Pancreas (tissue), 10 donors: Measurements from ENCODE around the gene GLMP. TPM values are rescaled to one million over a fixed set of nuclear protein-coding genes. Genes with fewer than 3 reads are reported as not detected.
A peak's percentile ranks its signal among the peaks of the same experiment; 100 is the strongest.

Experiments
- ATAC-seq, 4 donors: fragments of 200-7000 bp; cut with Tn5 transposase; one replicate each; pipeline versions ENCODE4 v1.8.0 to v1.9.1; 2020; ENCODE audit warnings: mild to moderate bottlenecking in 4 of 4, moderate library complexity in 4 of 4
- DNase-seq, 6 donors: peaks; one replicate each; pipeline ENCODE4 v3.0.0-alpha.2; 2020
- FAIRE-seq: peaks from 2 replicates; lab custom pipeline; 2012; peaks lifted over from hg19 to GRCh38; lab: Jason Lieb, UNC
- H3K27ac ChIP-seq, 4 donors: fragments of 200-600 bp; sonication (generic); 1 replicate in 3 of 4; 2 replicates in 1 of 4; pipeline versions ENCODE4 v1.5.0 to v1.8.0; 2020
- H3K27me3 ChIP-seq, 4 donors: fragments of 200-600 bp; one replicate each; pipeline ENCODE4 v1.8.0; 2021
- H3K36me3 ChIP-seq, 3 donors: fragments of 200-600 bp; sonication (generic) in 1 of 3; one replicate each; pipeline versions ENCODE4 v1.5.0 to v1.8.0; 2020 to 2021
- H3K4me1 ChIP-seq, 3 donors: fragments of 200-600 bp; one replicate each; pipeline ENCODE4 v1.8.0; 2021
- H3K4me3 ChIP-seq, 4 donors: fragments of 200-600 bp; sonication (generic) in 2 of 4; one replicate each; pipeline versions ENCODE4 v1.5.0 to v1.8.0; 2020 to 2021
- H3K9me3 ChIP-seq, 4 donors: fragments of 200-600 bp; one replicate each; pipeline ENCODE4 v1.8.0; 2021
- CTCF ChIP-seq, 4 donors: fragments of 200-600 bp; sonication (generic) in 3 of 4; IDR thresholded peaks; one replicate each; pipeline versions ENCODE4 v1.5.0 to v1.8.0; 2021; ENCODE audit warnings: antibody characterized with exemption in 4 of 4
- WGBS, 2 donors: extraction: QIAGEN DNeasy Blood & Tissue Kit; methylation state at CpG; one replicate each; pipeline ENCODE4 v1.1.7; 2013; 5-methylcytosine and 5-hydroxymethylcytosine counted together
- intact Hi-C, 3 donors: fragments of 100-400 bp; cut with DNase I; formaldehyde crosslinking; loops; one replicate each; pipeline versions ENCODE4 v1.11.1 to v1.14.2; 2022
- polyA plus RNA-seq, 2 donors: library from polyadenylated mRNA; stranded (reverse); fragments of 200-250 nt; gene quantifications; one replicate each; pipeline ENCODE4 v1.2.3, GENCODE V29; 2013
- total RNA-seq, 6 donors: library from RNA; stranded (reverse); fragmentation: NEBNext Ultra II Directional in 4 of 6; extraction: Animal tissue kit (Norgen Biotek cat#: 25700) in 4 of 6; gene quantifications; one replicate each; pipeline versions ENCODE4 v1.2.1 to v1.2.4, GENCODE V29; 2021 to 2023
- donor health status: healthy with polysubstance abuse.
- donor health status: DM: no; HTN: no; CAD: no; lungs with moderate emphysema.
- donor health status: DM: no; HTN: no; CAD: no.
- donor health status: control.
- donor health status: control.
- donor health status: Bipolar disorder and iron deficiency.
- donor health status: DM: yes; HTN: yes; CAD: no.
- donor health status: DM: no; HTN: no; CAD: no.
- donor health status: DM: no; HTN: no; CAD: no.
- donor health status: DM: yes; HTN: yes; CAD: no.

GLMP gene
- total and polyA plus RNA-seq, 8 donors: 11.1 to 32.5 (median 23.0) TPM

DNA sequence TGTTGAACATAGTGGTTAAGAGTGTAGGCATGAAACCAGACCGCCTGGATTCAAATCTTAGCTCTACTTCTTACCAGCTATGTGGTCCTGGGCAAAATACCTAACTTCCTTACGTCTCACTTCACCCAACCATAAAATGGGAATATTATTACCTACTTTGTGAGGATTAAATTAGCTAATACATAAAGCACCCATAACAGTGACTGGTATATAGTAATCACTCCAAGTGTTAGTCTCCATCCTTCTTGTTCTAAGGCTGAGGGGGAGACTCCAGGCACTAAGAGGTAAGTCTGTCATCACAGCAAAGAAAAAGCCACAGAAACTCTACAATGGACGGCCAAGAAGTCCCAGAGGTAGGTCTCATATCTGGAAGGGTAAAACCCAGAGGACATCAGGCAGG, 15.6 kb downstream of the GLMP start:
- Histone ChIP-seq H3K9me3 (no peaks in the 10 kb centered on the region), H3K4me3 (no peak overlapping the region), H3K4me1 (peaks cover 6 to 16% (median 8%) of the 10 kb centered on the region in 3 donors), H3K27ac (no peak overlapping the region), H3K36me3 (peaks cover 0 to 25% (median 11%) of the 10 kb centered on the region in 3 donors), H3K27me3 (no peaks in the 10 kb centered on the region)
- FAIRE-seq: no peak
- no peak for ATAC-seq
- intact Hi-C loops: no loop called here
- WGBS, 2 donors: 88 to 93% methylated on average over 3 of the region's 3 CpGs
- no peak for TF ChIP-seq CTCF (IDR thresholded peaks at IDR 0.05)
- no peak for DNase-seq

DNA sequence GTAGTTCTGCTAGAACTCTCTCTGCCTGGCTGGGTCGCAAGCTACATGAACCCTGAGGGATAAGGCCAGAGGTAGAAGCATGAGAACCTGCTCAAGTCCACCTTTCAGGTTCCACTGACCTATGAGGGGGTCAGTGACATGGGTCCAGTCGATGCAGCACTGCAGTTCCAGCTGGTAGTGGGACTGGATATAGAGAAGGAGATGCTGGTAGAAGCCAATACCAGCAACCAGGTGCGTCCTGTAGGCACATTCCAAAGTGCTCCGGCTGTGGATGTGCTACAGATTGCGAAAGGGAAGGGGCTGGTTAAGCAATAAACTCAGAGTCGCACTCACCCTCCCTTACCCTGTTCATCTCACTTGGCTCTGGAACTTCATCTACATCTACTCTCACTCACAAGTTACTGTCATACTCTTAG, 18.5 kb downstream of the GLMP start:
- H3K27ac ChIP-seq: no peak overlapping the region
- WGBS, 2 donors: 57 to 71% methylated on average over 6 of the region's 6 CpGs
- H3K4me1 ChIP-seq: peaks cover 0 to 9% (median 6%) of the 10 kb centered on the region in 3 donors
- DNase-seq (no peak), ATAC-seq (peak in 2 of 4 donors; percentile 11 to 56), FAIRE-seq (no peak)
- intact Hi-C loops: no loop called here
- H3K36me3 ChIP-seq: peaks cover 2 to 53% (median 28%) of the 10 kb centered on the region in 3 donors
- H3K9me3 ChIP-seq: no peaks in the 10 kb centered on the region
- no peaks in the 10 kb centered on the region for H3K27me3 ChIP-seq
- no peak overlapping the region for H3K4me3 ChIP-seq
- no peak for TF ChIP-seq CTCF (IDR thresholded peaks at IDR 0.05)

DNA sequence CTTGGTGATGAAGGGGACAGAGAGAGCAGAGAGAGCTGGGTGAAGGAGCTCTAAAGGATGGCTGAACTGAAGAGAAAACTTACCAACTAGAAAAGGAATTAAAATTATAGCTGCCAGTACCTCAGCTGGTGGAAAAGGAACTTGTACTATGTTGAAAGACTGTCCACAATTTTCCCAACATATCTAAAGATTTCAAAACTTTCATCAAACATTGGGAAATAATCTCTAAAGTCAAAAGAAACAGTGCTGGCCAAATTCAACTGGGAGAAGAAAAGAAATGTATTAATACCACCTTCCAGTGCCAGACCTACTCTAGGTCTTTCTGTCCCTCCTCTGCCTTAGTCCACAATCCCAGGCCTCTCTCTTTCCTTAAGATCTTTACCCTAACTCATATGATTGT, 18.9 kb downstream of the GLMP start:
- FAIRE-seq (no peak), ATAC-seq (peak in 2 of 4 donors; percentile 13 to 31), DNase-seq (no peak)
- Histone ChIP-seq H3K4me3 (no peak overlapping the region), H3K36me3 (peaks cover 2 to 58% (median 31%) of the 10 kb centered on the region in 3 donors), H3K27ac (no peak overlapping the region), H3K9me3 (no peaks in the 10 kb centered on the region), H3K4me1 (peaks cover 0 to 8% (median 5%) of the 10 kb centered on the region in 3 donors), H3K27me3 (no peaks in the 10 kb centered on the region)
- no peak for TF ChIP-seq CTCF (IDR thresholded peaks at IDR 0.05)
- intact Hi-C loops: no loop called here

- no peak for ATAC-seq
- no peak for DNase-seq
- FAIRE-seq: no peak
- no peaks in the 10 kb centered on the region for H3K4me1 ChIP-seq
- H3K9me3 ChIP-seq: no peaks in the 10 kb centered on the region
- no peak overlapping the region for H3K27ac ChIP-seq
- intact Hi-C loops: no loop called here
- H3K27me3 ChIP-seq: no peaks in the 10 kb centered on the region
- peaks cover 6 to 76% (median 46%) of the 10 kb centered on the region in 3 donors for H3K36me3 ChIP-seq
- WGBS, 2 donors: 97% methylated on average over 3 of the region's 3 CpGs
- TF ChIP-seq CTCF (IDR thresholded peaks at IDR 0.05): no peak
- H3K4me3 ChIP-seq: no peak overlapping the region
Observed at GRCh38 chr1:156270314-156270713, 25.2 kb downstream of the GLMP start.

DNA sequence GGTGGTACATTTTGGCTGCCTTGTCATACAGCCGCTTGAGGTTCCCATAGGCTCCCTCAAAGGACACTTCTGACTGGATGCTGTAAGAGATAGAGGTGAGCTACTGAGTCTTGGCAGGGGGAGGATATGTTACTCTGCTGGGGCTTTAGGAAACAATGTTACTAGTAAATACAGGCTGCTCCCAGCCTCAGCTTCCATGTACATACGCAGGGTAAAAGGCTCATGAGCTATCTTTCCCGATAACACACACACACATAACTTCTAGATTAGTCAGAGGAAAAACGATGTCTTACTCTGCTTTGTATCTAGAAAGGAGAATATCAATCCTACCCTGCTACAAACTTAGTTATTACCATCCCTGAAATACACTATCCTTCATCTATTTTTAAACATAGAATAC, 27.1 kb downstream of the GLMP start:
- intact Hi-C loops: no loop called here
- no peak for DNase-seq
- no peak for ATAC-seq
- Histone ChIP-seq H3K4me3 (no peak overlapping the region), H3K4me1 (no peaks in the 10 kb centered on the region), H3K9me3 (no peaks in the 10 kb centered on the region), H3K36me3 (peaks cover 6 to 70% (median 47%) of the 10 kb centered on the region in 3 donors), H3K27ac (no peak overlapping the region), H3K27me3 (no peaks in the 10 kb centered on the region)
- TF ChIP-seq CTCF (IDR thresholded peaks at IDR 0.05): no peak
- WGBS, 2 donors: 85 to 90% methylated on average over 4 of the region's 4 CpGs
- no peak for FAIRE-seq
